HEK293 (cell line): ENCODE results near the gene CEP89.

ENCODE experiments used
- CTCF ChIA-PET: fragments of 350-600 bp; formaldehyde crosslinking; extraction: SDS; loops from one replicate; lab custom pipeline; 2021; ENCODE audit warnings: antibody characterized with exemption; lab: Yijun Ruan, JAX
- POLR2A ChIA-PET: fragments of 300-600 bp; formaldehyde crosslinking; extraction: SDS; loops from one replicate; lab custom pipeline; 2020; ENCODE audit warnings: antibody characterized with exemption, inconsistent platforms; lab: Yijun Ruan, JAX
- H3K27ac ChIP-seq: fragments of 200-500 bp; sonication (Bioruptor generic); 2 replicates; pipeline ENCODE4 v1.5.1; 2014; ENCODE audit warnings: low read depth, low read length, control low read depth, inconsistent platforms; ENCODE audit errors: extremely low read depth
- H3K36me3 ChIP-seq, 2 experiments: fragments of 200-500 bp in 1 of 2; sonication (Bioruptor generic) in 1 of 2; 1 replicate in 1 of 2; 2 replicates in 1 of 2; pipeline ENCODE4 v1.5.1; 2014 to 2017; ENCODE audit warnings: inconsistent platforms in 2 of 2, low read length in 2 of 2; ENCODE audit not compliant: control insufficient read depth in 2 of 2, insufficient read depth in 1 of 2
- H3K4me1 ChIP-seq: fragments of 200-500 bp; sonication (Bioruptor generic); 2 replicates; pipeline ENCODE4 v1.5.1; 2014; ENCODE audit warnings: mild to moderate bottlenecking, low read length, inconsistent platforms; ENCODE audit not compliant: control insufficient read depth, insufficient read depth
- H3K4me3 ChIP-seq: 2 replicates; pipeline ENCODE4 v1.5.1; 2011; ENCODE audit warnings: low read depth, mild to moderate bottlenecking, control low read depth, low read length, moderate library complexity
- H3K9me3 ChIP-seq: fragments of 200-500 bp; sonication (Bioruptor generic); 2 replicates; pipeline ENCODE4 v1.5.1; 2014; ENCODE audit warnings: low read depth, low read length, inconsistent platforms; ENCODE audit not compliant: control insufficient read depth, insufficient read depth
- REPIN1 ChIP-seq: fragments of 450-650 bp; formaldehyde crosslinking; IDR thresholded peaks from 2 replicates; pipeline ENCODE4 v1.5.1; 2017; ENCODE audit warnings: missing biosample characterization, missing genetic modification characterization, low read depth
- ZBTB11 ChIP-seq: fragments of 450-650 bp; formaldehyde crosslinking; conservative IDR thresholded peaks from 2 replicates; pipeline ENCODE4 v1.5.1; 2016; ENCODE audit warnings: low read depth, missing biosample characterization, missing genetic modification characterization
- ZBTB21 ChIP-seq: fragments of 450-650 bp; formaldehyde crosslinking; IDR thresholded peaks from 2 replicates; pipeline ENCODE4 v1.5.1; 2017; ENCODE audit warnings: missing biosample characterization, missing genetic modification characterization
- ZNF140 ChIP-seq: fragments of 450-650 bp; formaldehyde crosslinking; IDR thresholded peaks from 2 replicates; pipeline ENCODE4 v1.5.1; 2016; ENCODE audit warnings: missing biosample characterization, missing genetic modification characterization
- ZNF280C ChIP-seq: fragments of 450-650 bp; formaldehyde crosslinking; IDR thresholded peaks from 2 replicates; pipeline ENCODE4 v1.5.1; 2016; ENCODE audit warnings: missing biosample characterization, missing genetic modification characterization
- ZNF335 ChIP-seq: fragments of 450-650 bp; formaldehyde crosslinking; conservative IDR thresholded peaks from 2 replicates; pipeline ENCODE4 v1.5.1; 2016; ENCODE audit warnings: missing biosample characterization, missing genetic modification characterization
- ZNF391 ChIP-seq: fragments of 450-650 bp; formaldehyde crosslinking; IDR thresholded peaks from 2 replicates; pipeline ENCODE4 v1.5.1; 2016; ENCODE audit warnings: low read depth, missing biosample characterization, missing genetic modification characterization, borderline replicate concordance
- ZNF394 ChIP-seq: fragments of 450-650 bp; formaldehyde crosslinking; IDR thresholded peaks from 2 replicates; pipeline ENCODE4 v1.5.1; 2016; ENCODE audit warnings: missing biosample characterization, missing genetic modification characterization, mild to moderate bottlenecking, moderate library complexity, borderline replicate concordance
- ZNF426 ChIP-seq: fragments of 450-650 bp; formaldehyde crosslinking; IDR thresholded peaks from 2 replicates; pipeline ENCODE4 v1.5.1; 2017; ENCODE audit warnings: missing biosample characterization, missing genetic modification characterization, mild to moderate bottlenecking, inconsistent platforms, moderate library complexity
- ZNF518A ChIP-seq: fragments of 450-650 bp; formaldehyde crosslinking; conservative IDR thresholded peaks from 2 replicates; pipeline ENCODE4 v1.5.1; 2016; ENCODE audit warnings: low read depth, missing biosample characterization, missing genetic modification characterization
- ZNF555 ChIP-seq: fragments of 450-650 bp; formaldehyde crosslinking; conservative IDR thresholded peaks from 2 replicates; pipeline ENCODE4 v1.5.1; 2017; ENCODE audit warnings: missing biosample characterization, mild to moderate bottlenecking, missing genetic modification characterization, inconsistent platforms
- ZNF623 ChIP-seq: fragments of 450-650 bp; formaldehyde crosslinking; IDR thresholded peaks from 2 replicates; pipeline ENCODE4 v1.5.1; 2016; ENCODE audit warnings: missing biosample characterization, missing genetic modification characterization
- ZNF664 ChIP-seq: fragments of 450-650 bp; formaldehyde crosslinking; IDR thresholded peaks from 2 replicates; pipeline ENCODE4 v1.5.1; 2016; ENCODE audit warnings: missing biosample characterization, missing genetic modification characterization
- ZNF677 ChIP-seq: fragments of 450-650 bp; IDR thresholded peaks from 2 replicates; pipeline ENCODE4 v1.5.0; 2018; ENCODE audit warnings: missing biosample characterization, mild to moderate bottlenecking, missing genetic modification characterization, moderate library complexity
- ZNF785 ChIP-seq: fragments of 450-650 bp; formaldehyde crosslinking; IDR thresholded peaks from 2 replicates; pipeline ENCODE4 v1.5.1; 2016; ENCODE audit warnings: missing biosample characterization, missing genetic modification characterization
- TF ChIP-seq, protein P1 (sequence below): fragments of 450-650 bp; formaldehyde crosslinking; IDR thresholded peaks from 2 replicates; pipeline ENCODE4 v1.5.1; 2016; ENCODE audit warnings: missing biosample characterization, missing genetic modification characterization

CEP89 gene

GRCh38 chr19:32859591-32859990 lies 112.2 kb downstream of the CEP89 start:
- CTCF ChIA-PET: no interaction called here
- Histone ChIP-seq H3K9me3 (no peaks in the 10 kb centered on the region), H3K4me3 (no peak overlapping the region), H3K27ac (no peak overlapping the region), H3K36me3 (no peaks in the 10 kb centered on the region; a peak in 1 of 3 replicates), H3K4me1 (no peaks in the 10 kb centered on the region)
- POLR2A ChIA-PET: no interaction called here
- TF ChIP-seq ZNF785 (tag by site-specific recombination) (no peak), ZNF391 (0 out of 2 replicates have a peak, but pooled peaks have one; percentile 30)

DNA sequence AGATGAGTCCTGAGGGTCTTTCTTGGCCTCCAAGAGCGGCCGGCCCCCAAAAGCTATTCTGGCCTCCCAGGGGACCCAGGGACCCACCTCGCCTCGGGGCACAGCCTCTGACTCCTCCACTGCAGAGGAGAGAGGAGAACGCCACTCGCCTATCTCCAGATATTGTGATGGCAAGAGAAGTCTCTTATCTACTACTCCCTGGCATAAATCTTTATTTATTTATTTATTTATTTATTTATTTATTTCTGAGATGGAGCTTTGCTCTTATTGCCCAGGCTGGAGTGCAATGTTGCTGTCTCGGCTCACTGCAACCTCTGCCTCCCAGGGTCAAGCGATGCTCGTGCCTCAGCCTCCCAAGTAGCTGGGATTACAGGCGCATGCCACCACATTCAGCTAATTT lies 113.2 kb downstream of the CEP89 start:
- CTCF ChIA-PET: interaction anchor here (0.6 to 0.7 kb wide), 2 partner anchors 174 to 1899 kb away, joined by 3 read pairs; no protein-coding TSS in a partner anchor
- peak; percentile 51 for TF ChIP-seq ZNF555 (tag by site-specific recombination)
- peak; percentile 60; the same call in 1 of the 2 replicates for TF ChIP-seq ZNF518A (tag by site-specific recombination)
- TF ChIP-seq, protein P1, sequence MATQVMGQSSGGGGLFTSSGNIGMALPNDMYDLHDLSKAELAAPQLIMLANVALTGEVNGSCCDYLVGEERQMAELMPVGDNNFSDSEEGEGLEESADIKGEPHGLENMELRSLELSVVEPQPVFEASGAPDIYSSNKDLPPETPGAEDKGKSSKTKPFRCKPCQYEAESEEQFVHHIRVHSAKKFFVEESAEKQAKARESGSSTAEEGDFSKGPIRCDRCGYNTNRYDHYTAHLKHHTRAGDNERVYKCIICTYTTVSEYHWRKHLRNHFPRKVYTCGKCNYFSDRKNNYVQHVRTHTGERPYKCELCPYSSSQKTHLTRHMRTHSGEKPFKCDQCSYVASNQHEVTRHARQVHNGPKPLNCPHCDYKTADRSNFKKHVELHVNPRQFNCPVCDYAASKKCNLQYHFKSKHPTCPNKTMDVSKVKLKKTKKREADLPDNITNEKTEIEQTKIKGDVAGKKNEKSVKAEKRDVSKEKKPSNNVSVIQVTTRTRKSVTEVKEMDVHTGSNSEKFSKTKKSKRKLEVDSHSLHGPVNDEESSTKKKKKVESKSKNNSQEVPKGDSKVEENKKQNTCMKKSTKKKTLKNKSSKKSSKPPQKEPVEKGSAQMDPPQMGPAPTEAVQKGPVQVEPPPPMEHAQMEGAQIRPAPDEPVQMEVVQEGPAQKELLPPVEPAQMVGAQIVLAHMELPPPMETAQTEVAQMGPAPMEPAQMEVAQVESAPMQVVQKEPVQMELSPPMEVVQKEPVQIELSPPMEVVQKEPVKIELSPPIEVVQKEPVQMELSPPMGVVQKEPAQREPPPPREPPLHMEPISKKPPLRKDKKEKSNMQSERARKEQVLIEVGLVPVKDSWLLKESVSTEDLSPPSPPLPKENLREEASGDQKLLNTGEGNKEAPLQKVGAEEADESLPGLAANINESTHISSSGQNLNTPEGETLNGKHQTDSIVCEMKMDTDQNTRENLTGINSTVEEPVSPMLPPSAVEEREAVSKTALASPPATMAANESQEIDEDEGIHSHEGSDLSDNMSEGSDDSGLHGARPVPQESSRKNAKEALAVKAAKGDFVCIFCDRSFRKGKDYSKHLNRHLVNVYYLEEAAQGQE: 0 out of 2 replicates have a peak, but pooled peaks have one; percentile 17
- TF ChIP-seq ZNF280C: no peak
- 0 out of 2 replicates have a peak, but pooled peaks have one; percentile 10 for TF ChIP-seq ZNF664 (tag by site-specific recombination)
- no peak for TF ChIP-seq ZNF677 (tag by site-specific recombination)
- peak; percentile 59 for TF ChIP-seq ZNF426 (tag by site-specific recombination)
- no peak for TF ChIP-seq REPIN1 (tag by site-specific recombination)
- 0 out of 2 replicates have a peak, but pooled peaks have one; percentile 18 for TF ChIP-seq ZBTB21 (tag by site-specific recombination)
- peak; percentile 25; the same call in 1 of the 2 replicates for TF ChIP-seq ZNF140 (tag by site-specific recombination)
- TF ChIP-seq ZNF335 (tag by site-specific recombination): no peak
- peak; percentile 81 for TF ChIP-seq ZNF394
- TF ChIP-seq ZNF623 (tag by site-specific recombination): peak; percentile 41
- peak; percentile 37; the same call in 1 of the 2 replicates for TF ChIP-seq ZBTB11 (tag by site-specific recombination)
- TF ChIP-seq, all 188 proteins: peak for 10
- POLR2A ChIA-PET: no interaction called here
- H3K4me3 ChIP-seq: no peak overlapping the region
- H3K4me1 ChIP-seq: no peaks in the 10 kb centered on the region
- no peaks in the 10 kb centered on the region for H3K9me3 ChIP-seq
- H3K27ac ChIP-seq: no peak overlapping the region
- H3K36me3 ChIP-seq: no peaks in the 10 kb centered on the region; a peak in 1 of 3 replicates
